GM20000 (cell line): Measurements from ENCODE around the gene CD44.

Source experiments
- DNase-seq: peaks from one replicate; pipeline ENCODE4 v3.0.0; 2012; ENCODE audit warnings: low spot score
- TF ChIP-seq, protein P1 (sequence below): IDR thresholded peaks from 2 replicates; pipeline ENCODE4 v1.5.1; 2012; ENCODE audit warnings: mild to moderate bottlenecking, control low read depth; ENCODE audit errors: extremely low read depth, missing control alignments

The CD44 gene

DNA sequence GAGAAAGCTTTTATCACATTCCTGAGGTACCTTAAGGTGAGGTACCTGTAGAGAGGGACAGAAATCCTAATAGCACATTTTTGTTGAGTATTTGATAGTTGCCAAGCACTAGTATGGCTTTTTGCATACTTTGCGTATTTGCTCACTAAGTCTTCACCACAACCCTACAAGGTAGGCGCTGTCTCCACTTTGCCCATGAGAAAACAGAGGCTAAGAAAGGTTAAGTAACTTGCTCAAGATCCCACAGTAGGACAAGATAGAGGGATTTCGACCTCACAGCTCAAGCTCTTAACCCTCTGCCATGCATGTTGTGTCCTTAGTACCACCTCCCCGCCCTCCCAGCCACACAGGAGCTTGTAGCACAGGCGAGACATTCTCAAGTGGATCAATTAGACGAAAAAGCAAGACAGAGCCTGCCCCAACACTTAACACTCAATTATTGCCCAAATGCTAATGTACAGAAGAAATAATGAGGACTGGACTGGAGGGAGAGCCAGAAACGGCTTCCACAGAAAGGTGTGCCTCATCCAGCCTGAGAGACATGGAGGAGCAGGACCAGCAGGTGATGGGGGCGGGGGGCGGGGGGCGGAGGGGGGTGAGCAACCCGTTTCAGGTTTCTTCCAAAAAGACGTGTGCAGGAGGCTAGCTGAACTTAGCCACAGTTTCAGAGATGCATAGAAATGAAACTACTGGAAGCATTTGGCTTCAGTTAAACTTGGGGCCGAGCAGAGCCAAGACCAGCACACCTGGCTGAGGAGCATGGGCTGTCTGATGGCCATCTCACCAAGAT lies 26.7 kb upstream of the CD44 start:
- TF ChIP-seq, protein P1, sequence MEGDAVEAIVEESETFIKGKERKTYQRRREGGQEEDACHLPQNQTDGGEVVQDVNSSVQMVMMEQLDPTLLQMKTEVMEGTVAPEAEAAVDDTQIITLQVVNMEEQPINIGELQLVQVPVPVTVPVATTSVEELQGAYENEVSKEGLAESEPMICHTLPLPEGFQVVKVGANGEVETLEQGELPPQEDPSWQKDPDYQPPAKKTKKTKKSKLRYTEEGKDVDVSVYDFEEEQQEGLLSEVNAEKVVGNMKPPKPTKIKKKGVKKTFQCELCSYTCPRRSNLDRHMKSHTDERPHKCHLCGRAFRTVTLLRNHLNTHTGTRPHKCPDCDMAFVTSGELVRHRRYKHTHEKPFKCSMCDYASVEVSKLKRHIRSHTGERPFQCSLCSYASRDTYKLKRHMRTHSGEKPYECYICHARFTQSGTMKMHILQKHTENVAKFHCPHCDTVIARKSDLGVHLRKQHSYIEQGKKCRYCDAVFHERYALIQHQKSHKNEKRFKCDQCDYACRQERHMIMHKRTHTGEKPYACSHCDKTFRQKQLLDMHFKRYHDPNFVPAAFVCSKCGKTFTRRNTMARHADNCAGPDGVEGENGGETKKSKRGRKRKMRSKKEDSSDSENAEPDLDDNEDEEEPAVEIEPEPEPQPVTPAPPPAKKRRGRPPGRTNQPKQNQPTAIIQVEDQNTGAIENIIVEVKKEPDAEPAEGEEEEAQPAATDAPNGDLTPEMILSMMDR, result no peak
- no peak for DNase-seq

DNA sequence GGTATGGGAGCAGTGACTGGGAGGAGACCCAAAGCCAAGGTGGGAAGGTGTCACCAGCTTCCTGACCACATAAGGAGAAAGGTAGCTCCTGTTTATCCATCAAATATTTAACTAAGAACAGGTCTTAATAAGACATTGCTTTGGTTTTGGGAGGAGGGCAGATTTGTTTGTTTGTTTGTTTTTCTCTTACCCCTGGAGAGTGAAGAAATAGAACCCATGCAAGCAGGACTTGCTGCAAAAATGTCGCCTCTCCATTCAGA lies 26.2 kb upstream of the CD44 start:
- TF ChIP-seq, protein P1, result no peak
- DNase-seq, result no peak

DNA sequence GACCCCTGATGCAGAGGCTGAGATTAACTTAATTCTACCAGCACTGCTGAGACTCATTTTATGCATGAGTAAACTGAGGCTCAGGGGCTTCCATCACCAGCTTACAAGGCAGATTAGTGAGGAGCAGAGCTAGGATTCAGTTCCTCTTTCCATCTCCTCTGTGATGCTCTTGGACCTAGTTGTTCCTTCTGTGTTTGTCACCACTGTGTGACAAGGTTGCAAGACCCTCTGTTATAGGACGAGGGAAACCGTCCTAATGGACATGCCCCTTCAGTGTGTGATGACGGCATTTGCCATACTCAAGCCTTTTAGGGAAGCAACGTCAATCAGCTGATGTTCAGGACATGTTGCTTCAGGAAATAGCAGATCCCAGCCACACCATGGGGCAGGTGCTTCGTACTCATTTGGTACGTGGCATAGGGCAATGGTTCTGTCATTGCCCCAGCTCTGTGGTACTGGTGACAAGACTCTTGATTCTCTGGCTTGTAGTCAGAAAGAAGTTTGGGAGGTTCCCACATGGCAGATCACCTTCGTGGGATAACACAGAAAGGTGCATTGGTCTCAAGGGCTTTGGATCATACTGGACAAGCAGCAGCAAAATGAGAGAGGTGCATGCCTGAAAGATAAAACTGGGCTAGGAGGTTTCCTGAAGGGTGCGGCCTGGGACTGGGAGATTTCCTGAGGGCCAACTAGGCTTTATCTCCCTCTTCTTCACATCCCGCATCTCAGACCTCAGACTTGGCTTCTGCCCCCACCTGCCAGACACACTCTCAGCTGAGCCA lies 23.9 kb upstream of the CD44 start:
- TF ChIP-seq, protein P1, result no peak
- DNase-seq, result no peak

DNA sequence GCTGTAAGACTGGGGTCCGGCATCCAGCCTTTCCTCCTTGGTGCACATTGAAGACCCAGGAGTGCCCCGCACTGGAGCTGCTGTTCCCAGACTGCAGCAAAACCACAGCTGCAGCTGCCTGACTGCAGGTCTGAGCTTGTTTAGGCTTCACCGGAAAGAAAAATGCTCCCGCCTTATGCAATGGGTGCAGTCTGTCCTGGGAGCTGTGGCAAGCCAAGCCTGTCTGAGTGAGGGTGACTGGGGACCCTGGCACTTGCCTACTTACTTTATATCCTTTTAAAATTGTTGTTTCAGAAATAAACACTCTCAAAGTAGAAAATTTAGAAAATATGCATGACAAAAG lies 23.3 kb upstream of the CD44 start:
- no peak for DNase-seq

DNA sequence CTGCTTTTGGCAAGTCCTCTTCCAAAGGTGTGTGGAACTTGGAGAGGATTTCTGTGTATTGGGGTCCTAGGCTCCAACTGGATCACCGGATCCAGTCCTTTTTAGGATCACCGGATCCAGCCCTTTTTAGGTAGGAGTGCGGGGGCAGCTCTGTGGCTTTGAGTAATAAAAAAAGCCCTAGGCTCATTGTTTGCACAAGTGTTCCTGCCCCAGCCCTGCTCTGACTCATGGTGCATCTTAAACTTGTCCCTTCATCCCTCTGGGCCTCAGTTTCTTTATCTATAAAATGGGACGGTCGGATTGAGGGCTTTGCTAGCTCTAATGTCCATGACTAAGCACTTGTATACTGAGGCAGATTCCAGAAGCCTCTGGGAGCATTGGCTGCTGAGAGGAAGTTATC lies 22.7 kb upstream of the CD44 start:
- no peak for DNase-seq
- TF ChIP-seq, protein P1, result no peak

More for the DNA sequence above, 23.3 kb upstream of the CD44 start:
- TF ChIP-seq, protein P1, result no peak

DNA sequence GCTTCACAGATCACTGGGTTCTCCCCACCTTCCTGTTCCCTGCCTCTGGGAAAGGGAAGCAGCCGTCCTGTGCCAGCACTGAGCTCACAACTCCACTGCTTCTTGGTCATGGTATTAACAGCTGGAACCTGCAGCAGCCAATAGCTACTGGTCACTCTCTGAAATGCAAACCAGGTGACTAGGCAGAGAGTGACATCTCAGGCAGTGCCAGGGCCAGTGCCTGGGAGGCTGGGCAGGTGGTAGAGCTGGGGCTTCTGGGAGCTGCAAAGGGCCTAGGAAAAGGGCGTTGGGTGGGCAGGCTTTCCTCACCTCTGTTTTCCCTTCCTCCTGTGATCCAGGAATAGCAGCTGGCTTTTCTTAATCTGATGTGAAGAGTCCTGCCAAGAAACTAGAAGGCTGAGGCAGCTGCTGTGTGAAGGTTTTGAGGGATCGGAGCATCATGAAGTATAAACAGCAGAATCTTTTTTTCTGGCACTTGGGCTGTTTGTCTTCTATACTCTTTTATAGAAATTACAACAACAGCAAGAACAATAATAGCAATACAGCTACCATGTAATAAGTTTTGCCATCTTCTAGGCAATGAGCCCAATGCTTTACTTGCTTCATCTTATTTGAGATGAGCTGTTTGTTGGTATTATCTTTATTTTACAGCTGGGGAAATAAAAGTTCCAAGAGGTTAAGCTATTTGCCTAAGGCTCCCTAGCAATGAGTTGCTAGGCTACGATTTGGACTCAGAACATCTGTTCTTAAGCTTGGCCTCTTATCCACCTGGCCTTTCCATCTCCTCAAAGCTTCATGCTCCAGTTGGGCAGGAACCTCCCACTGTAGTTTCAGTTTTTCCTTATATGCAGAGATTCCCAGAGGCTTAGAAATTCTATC lies 22.0 kb upstream of the CD44 start:
- DNase-seq, result no peak
- TF ChIP-seq, protein P1, result no peak

DNA sequence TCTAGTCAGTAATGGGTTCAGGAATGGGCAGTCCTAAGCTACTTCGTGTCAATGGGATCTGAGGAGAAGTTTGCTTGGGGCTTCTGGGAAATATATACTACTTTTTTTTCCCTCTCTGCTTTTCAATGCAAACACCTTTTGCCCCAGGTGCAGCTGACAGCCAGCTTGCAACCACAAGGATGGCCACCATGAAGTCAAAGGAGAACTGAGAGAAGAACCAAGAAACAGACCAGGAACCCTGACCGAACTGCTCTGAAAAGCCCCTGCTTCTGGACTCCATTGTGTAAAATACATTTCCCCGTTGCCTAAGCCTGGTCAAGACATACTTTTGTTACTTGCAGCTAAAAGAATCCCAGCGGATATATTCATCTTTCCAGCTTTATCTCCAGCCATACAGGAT lies 20.1 kb upstream of the CD44 start:
- no peak for DNase-seq
- TF ChIP-seq, protein P1, result no peak
